ENCODE measurements around the gene ERN2.

ERN2 gene

DNA sequence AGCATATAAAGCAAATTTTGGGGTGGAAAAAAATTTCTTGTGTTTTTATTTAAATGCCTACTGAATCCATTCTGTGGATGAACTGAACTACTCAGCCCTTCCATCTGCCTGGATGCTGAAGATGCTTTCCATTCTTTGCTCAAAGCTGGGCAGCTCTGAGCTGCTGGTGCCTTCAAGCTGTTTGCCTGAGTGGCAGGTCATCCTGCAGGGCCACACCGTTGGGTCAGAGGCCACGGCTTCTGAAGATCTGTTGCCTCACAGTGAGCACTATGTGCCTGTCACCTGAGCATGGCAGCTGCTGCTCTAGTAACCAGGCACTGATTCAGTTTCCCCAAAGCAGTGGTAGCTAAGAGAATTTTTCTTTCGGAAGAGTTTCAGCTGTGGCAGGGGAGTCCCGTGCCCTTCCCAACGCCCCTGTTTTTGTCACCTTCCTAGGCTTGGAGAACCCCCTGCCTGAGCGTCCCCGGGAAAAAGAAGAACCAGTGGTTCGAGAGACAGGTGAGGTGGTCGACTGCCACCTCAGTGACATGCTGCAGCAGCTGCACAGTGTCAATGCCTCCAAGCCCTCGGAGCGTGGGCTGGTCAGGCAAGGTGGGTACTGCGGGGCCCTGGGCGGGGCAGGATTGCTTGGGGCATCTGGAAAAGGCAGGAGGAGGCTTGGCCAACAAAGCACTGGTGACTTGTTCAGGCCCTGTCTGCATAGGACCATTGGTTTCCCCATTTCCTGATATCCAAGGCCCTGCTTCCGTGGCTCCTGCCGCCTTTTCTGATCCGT is 25.8 kb downstream of the ERN2 start:
- DNase-seq (ENCODE audit: low spot score): no peak

- DNase-seq (ENCODE audit: low spot score): no peak
These were observed 29.5 kb downstream of the ERN2 start for GRCh38 chr16:23683487-23683886.

DNA sequence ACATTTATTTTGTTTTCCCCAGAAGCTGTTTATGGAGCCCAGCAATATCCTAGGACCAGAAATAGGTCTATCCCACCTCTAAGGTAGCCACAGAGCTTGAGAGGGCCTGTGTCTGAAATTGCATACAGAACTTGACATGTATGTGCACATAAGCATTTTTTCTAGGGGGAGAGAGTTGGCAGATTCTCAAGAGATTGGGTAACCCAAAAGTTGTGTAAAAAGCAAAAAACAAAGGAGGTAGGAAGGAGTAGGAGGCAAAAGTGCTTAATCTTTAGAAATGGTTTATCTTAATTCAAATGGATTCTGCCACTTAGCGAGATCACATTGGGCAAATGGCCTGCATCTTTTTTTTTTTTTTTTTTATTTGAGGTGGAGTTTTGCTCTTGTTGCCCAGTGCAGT is 30.8 kb downstream of the ERN2 start:
- no peak for DNase-seq (ENCODE audit: low spot score)

GRCh38 chr16:23679986-23680336 is 33.1 kb downstream of the ERN2 start:
- no peak for DNase-seq (ENCODE audit: low spot score)

- DNase-seq (ENCODE audit: low spot score): peak; percentile 39
These were observed 33.6 kb downstream of the ERN2 start for GRCh38 chr16:23679274-23679985.

GRCh38 chr16:23678430-23679273 is 34.4 kb downstream of the ERN2 start, which contains the start of gene PLK1:
PLK1 (plus strand) TSS chr16:23678889; CDS start chr16:23678933, 44 bp downstream.
- peak; percentile 92 for DNase-seq (ENCODE audit: low spot score)

- DNase-seq (ENCODE audit: low spot score): no peak
These were observed 36.0 kb downstream of the ERN2 start for GRCh38 chr16:23676924-23677480.

GRCh38 chr16:23673971-23674614 is 38.9 kb downstream of the ERN2 start:
- no peak for DNase-seq (ENCODE audit: low spot score)

DNA sequence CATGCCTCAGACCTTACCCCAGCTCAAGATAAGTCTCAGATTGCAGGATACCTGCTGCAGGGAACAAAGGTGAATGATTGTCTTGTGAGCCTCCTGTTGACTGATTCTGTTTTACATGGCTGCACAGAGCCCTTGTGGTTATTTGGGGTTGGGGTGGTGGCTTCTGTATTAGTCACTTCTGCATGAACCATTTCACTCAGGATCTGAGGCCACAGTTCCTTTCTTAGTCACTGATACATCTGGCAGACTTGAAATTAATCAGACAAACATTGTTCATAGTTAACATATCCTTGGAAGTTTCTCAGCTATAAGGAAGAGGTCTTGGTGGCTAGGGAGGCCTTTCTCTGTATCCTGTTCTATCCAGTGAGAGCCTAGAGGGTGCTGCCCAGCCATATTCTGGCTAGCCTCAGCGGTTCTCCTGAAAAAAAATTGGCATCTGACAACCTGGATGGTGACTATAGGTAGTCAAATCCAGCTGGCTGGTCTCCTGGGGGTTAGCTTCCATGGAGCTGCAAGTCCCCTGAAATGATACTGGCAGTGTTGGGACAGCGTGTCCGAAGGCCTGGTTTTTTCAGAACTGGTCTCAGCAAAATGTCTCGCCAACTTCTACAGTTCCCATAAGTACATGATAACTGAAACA is 42.8 kb downstream of the ERN2 start:
- peak; percentile 91 for DNase-seq (ENCODE audit: low spot score)

DNA sequence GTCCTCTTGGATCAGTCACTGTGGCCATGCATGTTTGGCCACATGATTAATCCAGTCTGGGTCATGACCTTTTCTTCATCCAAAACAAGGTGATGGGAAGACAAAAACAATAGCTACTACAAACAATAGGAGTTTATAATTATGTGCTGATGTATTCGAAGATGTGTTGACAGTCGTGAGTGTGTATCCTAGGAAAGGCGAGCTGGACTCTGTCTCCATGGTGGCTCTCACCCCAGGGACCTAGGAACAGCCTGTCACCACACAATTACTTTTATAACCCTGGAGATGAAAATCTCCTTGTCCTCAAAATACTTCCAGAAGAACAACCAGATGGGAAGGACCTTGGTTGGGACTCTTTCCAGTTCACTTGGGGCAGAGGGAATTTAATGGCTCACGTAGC is 44.1 kb downstream of the ERN2 start:
- no peak for DNase-seq (ENCODE audit: low spot score)

- no peak for DNase-seq (ENCODE audit: low spot score)
These were observed 44.8 kb downstream of the ERN2 start for GRCh38 chr16:23668225-23668624.

DNA sequence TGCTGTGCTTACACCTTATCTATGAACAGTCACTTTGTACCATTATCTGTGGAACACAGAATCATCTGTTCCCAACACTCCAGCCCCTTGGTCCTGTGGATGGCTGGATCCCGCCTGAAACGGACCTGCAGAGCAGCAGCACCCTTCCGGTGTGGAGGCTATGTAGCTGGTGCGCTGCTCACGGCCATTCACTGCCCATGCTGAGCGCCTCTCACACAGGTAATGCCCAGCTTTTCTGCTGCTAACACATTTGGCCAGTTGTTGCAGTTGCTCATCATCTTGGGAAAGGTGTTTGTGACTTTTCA is 45.7 kb downstream of the ERN2 start:
- DNase-seq (ENCODE audit: low spot score): no peak

GRCh38 chr16:23666571-23667354 is 46.3 kb downstream of the ERN2 start:
- DNase-seq (ENCODE audit: low spot score): no peak

- DNase-seq (ENCODE audit: low spot score): peak; percentile 31
These were observed 49.1 kb downstream of the ERN2 start for GRCh38 chr16:23663918-23664317.

DNA sequence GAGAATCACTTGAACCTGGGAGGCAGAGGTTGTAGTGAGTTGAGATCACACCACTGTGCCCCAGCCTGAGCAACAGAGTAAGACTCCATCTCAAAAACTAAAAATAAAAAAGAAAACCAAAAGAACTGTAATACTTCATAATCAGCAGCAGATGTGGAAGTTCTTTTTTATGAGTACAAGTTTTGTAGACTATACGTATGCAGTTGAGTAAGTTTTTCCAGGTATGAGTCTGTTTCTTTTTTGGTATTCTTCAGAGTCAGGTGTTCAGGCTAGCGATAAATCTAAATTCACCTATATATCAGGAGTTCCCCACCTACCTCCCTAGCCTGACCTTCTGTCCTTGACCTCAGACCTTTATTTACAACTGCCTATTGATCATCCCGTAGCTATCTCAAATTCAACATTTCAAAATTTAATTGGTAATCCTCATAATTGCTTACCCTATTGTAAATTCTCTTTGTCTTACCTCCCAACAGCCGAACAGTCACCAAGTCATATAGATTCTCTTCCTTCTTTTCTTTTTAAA is 61.0 kb downstream of the ERN2 start:
- DNase-seq (ENCODE audit: low spot score): no peak

GRCh38 chr16:23650674-23651416 is 62.2 kb downstream of the ERN2 start:
- no peak for DNase-seq (ENCODE audit: low spot score)

DNA sequence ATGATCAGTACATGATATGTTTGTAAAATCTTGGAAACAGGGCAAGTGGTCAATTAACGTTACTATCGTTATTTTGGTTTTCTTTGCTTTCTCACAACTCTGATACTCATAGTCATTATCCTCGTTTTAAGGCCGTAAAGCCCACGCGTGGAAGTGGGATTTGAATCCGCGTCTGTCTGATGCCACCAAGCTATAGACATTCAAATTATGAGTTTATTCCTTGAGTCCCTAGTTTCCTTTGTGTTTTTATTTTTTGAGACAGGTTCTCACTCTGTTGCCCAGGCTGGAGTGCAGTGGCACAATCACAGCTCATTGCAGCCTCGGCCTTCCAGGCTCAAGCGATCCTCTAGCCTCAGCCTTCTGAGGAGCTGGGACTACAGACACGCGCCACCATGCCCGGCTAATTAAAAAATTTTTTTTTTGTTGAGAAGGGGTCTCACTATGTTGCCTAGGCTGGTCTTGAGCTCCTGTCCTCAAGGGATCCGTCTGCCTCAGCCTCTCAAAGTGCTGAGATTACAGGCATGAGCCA is 70.7 kb downstream of the ERN2 start:
- no peak for DNase-seq (ENCODE audit: low spot score)

GRCh38 chr16:23640931-23641765 is 71.9 kb downstream of the ERN2 start, which contains the start of the genes DCTN5 and PALB2:
DCTN5 (plus strand) TSS chr16:23641466; CDS start chr16:23641543, 77 bp downstream.
PALB2 (minus strand) TSS chr16:23641310; CDS start chr16:23641157, 153 bp downstream.
- peak; percentile 94 for DNase-seq (ENCODE audit: low spot score)

All from activated CD4-positive, alpha-beta T cell treated with anti-CD3 and anti-CD28 coated beads, Interleukin-2, Interleukin-4, amounts not matched to agents 100 ng/mL and 50 ng/mL, durations not matched to agents 16 hours and 8 hours (primary cell).